GM20000 (cell line): Measurements from ENCODE around the gene ARFGEF3.

Source experiments
- DNase-seq: peaks from one replicate; pipeline ENCODE4 v3.0.0; 2012; ENCODE audit warnings: low spot score
- TF ChIP-seq, protein P1 (sequence below): IDR thresholded peaks from 2 replicates; pipeline ENCODE4 v1.5.1; 2012; ENCODE audit warnings: mild to moderate bottlenecking, control low read depth; ENCODE audit errors: extremely low read depth, missing control alignments

Gene ARFGEF3

DNA sequence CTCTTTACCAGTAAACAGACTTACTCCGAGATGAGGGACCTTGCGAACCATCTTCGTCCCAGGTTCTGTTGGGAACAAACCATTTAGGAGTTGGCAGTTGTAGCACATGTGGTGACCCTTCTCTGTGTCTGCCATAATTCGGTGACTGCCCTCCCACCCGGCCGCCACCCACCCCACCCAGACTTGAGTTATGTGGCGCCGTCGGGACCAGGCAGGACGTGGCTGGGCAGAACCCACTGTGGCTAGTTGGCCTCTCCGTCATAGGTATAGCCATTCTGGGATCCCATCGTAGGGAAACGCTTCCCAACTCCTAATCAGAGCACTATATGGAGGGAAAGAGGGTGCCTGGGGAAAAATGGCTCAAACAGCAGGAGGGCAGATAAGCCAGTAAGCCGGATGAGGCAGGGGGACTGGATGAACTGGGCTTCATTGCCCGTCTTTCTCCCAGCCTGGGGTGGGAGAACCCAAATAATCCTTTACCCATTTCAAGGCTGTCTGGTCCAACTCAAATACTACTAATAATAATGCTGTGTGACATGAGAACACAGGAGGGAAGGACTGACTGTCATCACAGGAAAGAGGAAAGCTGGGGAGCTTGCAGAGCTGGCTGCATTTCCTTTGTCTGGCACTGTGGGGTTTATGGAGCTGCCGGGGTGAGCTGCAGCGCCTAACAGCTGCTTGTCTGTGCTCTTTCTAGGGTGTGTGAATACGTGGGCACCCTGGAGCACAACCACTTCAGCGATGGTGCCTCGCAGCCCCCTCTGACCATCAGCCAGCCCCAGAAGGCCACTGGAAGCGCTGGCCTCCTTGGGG lies 129.5 kb downstream of the ARFGEF3 start:
- TF ChIP-seq, protein P1, sequence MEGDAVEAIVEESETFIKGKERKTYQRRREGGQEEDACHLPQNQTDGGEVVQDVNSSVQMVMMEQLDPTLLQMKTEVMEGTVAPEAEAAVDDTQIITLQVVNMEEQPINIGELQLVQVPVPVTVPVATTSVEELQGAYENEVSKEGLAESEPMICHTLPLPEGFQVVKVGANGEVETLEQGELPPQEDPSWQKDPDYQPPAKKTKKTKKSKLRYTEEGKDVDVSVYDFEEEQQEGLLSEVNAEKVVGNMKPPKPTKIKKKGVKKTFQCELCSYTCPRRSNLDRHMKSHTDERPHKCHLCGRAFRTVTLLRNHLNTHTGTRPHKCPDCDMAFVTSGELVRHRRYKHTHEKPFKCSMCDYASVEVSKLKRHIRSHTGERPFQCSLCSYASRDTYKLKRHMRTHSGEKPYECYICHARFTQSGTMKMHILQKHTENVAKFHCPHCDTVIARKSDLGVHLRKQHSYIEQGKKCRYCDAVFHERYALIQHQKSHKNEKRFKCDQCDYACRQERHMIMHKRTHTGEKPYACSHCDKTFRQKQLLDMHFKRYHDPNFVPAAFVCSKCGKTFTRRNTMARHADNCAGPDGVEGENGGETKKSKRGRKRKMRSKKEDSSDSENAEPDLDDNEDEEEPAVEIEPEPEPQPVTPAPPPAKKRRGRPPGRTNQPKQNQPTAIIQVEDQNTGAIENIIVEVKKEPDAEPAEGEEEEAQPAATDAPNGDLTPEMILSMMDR = no peak

DNA sequence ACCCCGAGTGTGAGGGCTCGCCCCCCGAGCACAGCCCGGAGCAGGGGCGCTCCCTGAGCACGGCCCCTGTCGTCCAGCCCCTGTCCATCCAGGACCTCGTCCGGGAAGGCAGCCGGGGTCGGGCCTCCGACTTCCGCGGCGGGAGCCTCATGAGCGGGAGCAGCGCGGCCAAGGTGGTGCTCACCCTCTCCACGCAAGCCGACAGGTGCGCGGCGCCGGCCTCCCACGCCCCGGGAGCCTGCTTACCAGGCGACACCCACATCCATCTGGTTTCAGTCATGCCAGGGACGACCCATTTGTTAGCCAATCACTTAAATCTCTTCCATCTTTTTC lies 130.1 kb downstream of the ARFGEF3 start:
- TF ChIP-seq, protein P1 = no peak
- no peak for DNase-seq

More for the DNA sequence above, 129.5 kb downstream of the ARFGEF3 start:
- no peak for DNase-seq

DNA sequence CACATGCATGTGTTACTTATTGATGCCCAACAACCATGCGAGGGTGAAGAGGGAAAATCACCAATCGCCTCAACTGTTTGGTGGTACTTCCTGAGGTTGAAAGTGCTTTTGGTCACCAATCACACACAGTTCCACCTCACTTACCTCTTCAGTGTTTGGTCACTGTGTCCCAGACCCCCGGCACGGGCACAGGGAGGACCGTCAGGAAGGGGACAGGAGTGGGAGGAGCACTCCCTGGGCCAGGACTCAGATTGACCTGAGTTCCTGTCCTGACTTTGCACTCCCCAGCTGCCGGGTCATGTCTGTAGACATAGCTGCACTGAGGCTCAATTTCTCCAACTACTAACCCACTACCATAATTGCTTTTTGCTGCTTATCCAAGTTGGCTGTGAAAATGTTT lies 130.7 kb downstream of the ARFGEF3 start:
- no peak for DNase-seq
- TF ChIP-seq, protein P1 = no peak

DNA sequence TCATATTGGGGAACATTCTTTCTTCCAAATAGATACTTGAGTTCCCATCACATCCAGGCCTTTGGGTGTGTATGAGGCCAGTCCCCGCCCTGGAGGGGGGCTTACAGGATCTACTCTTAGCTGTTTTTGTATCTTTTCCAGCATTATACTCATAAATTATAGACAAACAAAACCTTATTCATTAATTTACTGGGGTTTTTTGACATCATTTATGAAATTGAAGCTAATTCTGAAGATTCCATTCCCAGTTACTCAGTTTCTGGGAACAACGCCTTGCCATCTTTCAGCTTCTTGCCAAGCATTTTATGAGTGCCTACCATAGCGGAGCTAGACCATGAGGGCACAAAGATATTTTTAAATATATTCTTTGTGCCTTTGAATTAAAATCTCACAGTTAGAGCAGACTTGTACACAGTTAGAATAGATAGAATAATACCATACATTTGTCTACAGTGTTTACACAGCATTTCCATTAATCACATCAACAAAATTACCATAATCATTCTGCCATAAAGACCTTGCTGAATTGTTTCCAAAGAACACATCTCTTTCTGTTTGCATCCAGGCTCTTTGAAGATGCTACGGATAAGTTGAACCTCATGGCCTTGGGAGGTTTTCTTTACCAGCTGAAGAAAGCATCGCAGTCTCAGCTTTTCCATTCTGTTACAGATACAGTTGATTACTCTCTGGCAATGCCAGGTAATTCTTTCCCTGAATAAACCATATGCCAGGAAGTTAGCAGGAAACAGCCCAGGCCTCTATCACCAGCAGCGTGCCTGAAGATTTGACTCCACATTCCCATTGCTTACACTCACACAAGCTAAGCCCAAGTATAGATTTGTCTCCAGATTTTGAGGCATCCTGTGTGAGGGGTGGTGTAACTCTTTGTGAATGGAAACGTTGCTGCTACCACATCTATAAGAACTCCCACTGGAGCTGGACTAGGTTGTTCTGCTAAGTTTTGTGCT lies 132.0 kb downstream of the ARFGEF3 start:
- DNase-seq = no peak
- TF ChIP-seq, protein P1 = no peak

DNA sequence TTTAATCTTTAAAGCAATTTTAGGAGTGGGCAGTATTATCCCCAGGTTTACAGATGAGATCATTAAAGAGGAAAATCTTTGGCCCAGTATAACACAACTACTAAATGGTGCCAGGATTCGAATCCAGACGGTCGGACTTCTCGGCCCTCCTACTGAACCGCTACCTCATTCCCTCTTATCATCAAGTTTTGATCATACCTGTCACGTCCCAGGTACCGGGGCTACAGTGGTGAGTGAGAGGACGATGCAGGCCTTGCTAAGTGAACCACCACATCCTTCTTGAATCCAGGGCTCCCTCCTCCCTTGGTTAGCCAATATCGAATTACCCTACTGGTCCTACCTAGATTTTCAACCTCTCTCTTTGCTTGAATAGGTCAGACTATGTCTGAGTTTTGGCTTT lies 134.6 kb downstream of the ARFGEF3 start:
- DNase-seq = no peak
- TF ChIP-seq, protein P1 = no peak

DNA sequence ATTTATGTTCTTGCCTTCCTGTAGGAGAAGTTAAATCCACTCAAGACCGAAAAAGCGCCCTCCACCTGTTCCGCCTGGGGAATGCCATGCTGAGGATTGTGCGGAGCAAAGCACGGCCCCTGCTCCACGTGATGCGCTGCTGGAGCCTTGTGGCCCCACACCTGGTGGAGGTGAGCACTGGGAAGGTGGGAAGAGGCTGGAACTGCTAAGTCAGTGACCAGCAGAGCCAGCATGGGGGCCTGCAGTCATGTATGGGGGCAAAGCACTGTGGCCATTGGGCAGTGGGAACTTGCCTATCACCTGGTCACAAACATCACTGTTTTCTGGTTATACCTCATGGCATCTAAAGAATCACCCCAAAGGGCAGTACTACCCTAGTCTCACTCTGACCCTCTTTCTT lies 135.0 kb downstream of the ARFGEF3 start:
- no peak for DNase-seq
- TF ChIP-seq, protein P1 = no peak

DNA sequence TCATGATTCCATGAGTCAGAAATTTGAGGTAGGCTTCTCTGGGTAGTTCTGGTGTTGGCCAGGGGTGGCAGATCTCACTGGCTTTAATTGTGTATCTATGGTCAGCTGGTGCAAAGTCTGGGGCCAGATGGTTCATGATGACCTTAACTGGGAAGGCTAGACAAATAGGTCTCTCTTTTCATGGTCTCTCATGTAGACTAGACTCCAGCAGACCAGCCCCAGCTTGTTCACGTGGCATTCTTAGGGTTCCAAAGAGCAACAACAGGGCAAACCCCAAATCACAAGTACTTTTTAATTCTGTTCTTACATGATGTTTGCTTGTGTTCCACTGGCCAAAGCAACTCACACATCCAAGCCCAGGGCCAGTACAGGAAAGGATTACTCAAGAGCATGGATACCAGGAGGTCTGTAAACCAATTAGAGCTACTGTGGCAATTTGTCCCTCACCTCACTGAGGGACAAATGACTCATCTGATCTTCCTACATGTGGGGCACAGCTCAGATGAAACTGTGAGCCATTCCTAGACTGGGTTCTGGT lies 136.1 kb downstream of the ARFGEF3 start:
- DNase-seq = no peak
- TF ChIP-seq, protein P1 = no peak
